Measurements from ENCODE around the gene GPD2.

The GPD2 gene

DNA sequence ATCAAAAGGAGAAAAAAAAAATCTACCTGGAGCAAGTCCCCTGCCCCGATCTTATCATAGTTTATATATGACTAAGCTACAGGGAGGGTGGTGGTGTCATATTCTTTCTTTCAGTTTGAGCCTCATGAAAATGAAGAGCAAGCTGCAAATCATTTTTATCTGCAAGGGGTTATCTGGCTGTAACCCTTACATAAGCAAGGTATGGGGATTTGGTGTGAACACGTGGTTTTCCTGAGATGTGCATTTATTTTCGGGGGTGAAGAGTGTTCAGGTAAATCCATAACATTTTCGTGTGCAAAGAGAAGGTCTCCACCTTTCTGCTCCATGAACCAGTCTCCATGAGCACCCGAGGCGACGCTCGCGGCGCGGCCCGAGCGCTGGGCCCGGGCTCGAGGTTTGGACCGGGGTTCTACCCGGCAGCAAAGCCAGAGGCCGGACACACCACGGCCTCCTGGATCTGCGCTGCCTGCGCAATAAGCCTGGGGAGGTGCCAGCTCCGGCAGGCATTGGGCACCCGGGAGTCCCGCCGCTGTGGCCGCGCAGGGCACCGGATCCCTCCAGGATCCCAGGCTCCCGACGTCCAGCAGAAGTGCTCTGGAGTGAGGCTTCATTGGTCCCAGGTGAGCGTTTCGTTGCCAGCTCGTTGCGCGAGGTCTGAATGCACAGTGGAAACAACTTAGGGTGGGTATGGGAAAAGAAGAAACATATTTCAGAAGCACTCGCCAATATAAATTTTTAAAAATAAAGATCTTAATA, 36.1 kb upstream of the GPD2 start:
- peak overlapping the region; percentile 93 for H3K27ac ChIP-seq
- POLR2A ChIA-PET (ENCODE audit: low non-redundant PET) = interaction anchor here (0.5 kb wide), 1 partner anchor 179 kb away, joined by 5 read pairs; no protein-coding TSS in a partner anchor
- CTCF ChIA-PET = interaction anchor here (0.7 to 1.2 kb wide), 4 partner anchors 11 to 236 kb away, joined by 3 read pairs; no protein-coding TSS in a partner anchor
- peak; percentile 85 for DNase-seq (ENCODE audit: low spot score)
- TF ChIP-seq, protein P1, sequence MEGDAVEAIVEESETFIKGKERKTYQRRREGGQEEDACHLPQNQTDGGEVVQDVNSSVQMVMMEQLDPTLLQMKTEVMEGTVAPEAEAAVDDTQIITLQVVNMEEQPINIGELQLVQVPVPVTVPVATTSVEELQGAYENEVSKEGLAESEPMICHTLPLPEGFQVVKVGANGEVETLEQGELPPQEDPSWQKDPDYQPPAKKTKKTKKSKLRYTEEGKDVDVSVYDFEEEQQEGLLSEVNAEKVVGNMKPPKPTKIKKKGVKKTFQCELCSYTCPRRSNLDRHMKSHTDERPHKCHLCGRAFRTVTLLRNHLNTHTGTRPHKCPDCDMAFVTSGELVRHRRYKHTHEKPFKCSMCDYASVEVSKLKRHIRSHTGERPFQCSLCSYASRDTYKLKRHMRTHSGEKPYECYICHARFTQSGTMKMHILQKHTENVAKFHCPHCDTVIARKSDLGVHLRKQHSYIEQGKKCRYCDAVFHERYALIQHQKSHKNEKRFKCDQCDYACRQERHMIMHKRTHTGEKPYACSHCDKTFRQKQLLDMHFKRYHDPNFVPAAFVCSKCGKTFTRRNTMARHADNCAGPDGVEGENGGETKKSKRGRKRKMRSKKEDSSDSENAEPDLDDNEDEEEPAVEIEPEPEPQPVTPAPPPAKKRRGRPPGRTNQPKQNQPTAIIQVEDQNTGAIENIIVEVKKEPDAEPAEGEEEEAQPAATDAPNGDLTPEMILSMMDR (conservative IDR thresholded peaks at IDR 0.05; ENCODE audit: low read depth) = no peak

DNA sequence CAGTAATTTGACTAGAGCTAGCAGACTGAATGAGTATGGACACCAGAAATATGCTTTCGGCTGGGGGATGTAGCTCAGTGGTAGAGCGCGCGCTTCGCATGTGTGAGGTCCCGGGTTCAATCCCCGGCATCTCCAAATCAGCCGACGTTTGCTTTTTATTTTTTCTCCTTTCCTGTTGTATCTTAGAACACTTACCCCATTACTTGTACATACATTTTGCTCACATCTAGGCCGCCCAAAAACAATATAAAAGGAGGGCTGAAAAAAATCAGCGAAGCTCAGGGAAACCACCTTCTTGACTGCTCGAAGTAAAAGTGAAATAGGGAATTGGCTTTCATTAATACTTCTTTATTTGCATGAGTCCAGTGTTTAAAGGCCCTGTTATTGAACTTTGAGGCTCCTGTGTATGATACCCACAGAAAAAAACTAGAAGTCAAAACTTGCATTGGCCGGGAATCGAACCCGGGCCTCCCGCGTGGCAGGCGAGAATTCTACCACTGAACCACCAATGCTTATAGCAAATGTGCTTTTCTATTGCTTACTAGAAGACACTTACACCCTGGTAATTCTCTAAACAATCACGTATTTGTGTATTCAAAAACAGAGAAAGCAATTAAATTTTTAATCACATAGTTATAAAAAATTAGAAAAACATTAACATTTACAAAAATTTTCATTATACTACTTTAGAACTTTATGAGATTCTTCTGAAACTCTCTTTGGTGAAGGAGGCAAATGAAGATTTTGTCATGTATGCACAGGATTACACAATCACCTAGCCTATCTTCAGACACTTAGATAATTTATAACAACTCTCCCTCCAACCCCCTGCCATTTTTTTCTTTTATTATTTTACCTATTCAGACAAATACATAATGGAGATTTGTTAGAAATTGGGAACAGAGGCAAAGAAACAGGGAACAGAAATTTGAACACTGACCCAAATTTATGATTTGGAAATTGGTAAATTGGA, 35.2 kb upstream of the GPD2 start:
- TF ChIP-seq, protein P1 (conservative IDR thresholded peaks at IDR 0.05; ENCODE audit: low read depth) = no peak
- POLR2A ChIA-PET (ENCODE audit: low non-redundant PET) = no interaction called here
- CTCF ChIA-PET = interaction anchor here (1.0 to 1.2 kb wide), 3 partner anchors 12 to 66 kb away, joined by 3 read pairs; no protein-coding TSS in a partner anchor
- peak; percentile 64 for DNase-seq (ENCODE audit: low spot score)
- peak overlapping the region; percentile 93 for H3K27ac ChIP-seq

DNA sequence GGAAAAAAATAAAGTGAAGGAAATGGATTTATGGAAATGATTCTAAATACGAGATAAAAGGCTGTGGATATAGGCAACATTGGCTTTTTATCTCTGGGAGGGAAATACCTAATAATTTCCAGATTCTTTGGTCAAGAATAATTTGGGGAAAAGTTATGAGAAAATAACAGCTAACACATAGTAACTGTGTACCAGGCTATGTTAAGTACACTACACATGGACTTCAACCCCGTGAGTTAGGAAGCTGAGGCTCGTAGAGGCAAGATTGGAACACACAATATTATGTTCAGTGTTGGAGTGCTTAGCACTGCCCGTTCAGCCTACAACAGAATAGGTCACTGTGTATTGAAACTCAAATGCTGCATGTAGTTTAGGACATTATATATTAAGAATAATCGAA, 34.3 kb upstream of the GPD2 start:
- no peak overlapping the region for H3K27ac ChIP-seq
- ChIA-PET CTCF (no interaction called here), POLR2A (ENCODE audit: low non-redundant PET) (no interaction called here)
- TF ChIP-seq, protein P1 (conservative IDR thresholded peaks at IDR 0.05; ENCODE audit: low read depth) = no peak
- no peak for DNase-seq (ENCODE audit: low spot score)

DNA sequence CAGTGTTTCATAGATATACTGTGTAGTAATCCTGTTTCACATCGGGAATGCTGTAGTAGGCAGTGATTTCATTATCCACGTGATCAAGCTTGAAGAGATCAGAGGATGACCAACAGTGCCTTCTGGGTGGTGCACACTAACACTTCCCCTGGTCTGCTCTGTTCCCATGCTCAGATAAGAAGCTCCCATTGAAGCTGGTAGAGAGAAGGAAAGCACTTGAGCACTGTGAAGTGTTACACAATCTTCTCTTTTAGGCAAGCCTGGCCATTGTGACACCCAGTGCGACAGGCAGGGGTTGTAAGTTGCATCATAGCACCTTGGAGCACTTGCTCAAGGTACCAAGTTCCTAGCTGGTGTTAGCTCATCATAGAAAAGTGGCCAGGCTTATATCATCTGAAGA, 30.6 kb upstream of the GPD2 start:
- H3K27ac ChIP-seq = no peak overlapping the region
- ChIA-PET POLR2A (ENCODE audit: low non-redundant PET) (no interaction called here), CTCF (interaction anchor here (0.8 kb wide), 1 partner anchor 31 kb away, joined by 3 read pairs; no protein-coding TSS in a partner anchor)
- TF ChIP-seq, protein P1 (conservative IDR thresholded peaks at IDR 0.05; ENCODE audit: low read depth) = no peak
- no peak for DNase-seq (ENCODE audit: low spot score)

DNA sequence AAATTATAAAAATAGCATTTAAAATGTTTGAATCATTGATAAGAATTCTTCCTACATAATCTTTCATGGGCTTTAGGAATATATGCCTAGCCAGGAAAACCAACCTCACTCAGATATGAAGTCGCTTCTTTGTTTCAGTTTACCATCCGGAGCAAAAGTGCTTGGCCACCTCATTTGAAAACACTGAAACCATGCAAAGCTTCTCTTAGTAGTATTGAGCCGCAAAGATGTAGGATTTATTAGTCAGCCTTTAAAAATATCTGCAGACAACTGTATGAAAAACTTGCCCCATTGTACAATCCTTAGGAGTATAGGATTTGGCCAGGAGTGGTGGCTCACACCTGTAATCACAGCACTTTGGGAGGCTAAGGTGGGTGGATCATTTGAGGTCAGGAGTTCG, 24.3 kb upstream of the GPD2 start:
- DNase-seq (ENCODE audit: low spot score) = no peak
- POLR2A ChIA-PET (ENCODE audit: low non-redundant PET) = no interaction called here
- H3K27ac ChIP-seq = no peak overlapping the region
- CTCF ChIA-PET = no interaction called here
- TF ChIP-seq, protein P1 (conservative IDR thresholded peaks at IDR 0.05; ENCODE audit: low read depth) = no peak

DNA sequence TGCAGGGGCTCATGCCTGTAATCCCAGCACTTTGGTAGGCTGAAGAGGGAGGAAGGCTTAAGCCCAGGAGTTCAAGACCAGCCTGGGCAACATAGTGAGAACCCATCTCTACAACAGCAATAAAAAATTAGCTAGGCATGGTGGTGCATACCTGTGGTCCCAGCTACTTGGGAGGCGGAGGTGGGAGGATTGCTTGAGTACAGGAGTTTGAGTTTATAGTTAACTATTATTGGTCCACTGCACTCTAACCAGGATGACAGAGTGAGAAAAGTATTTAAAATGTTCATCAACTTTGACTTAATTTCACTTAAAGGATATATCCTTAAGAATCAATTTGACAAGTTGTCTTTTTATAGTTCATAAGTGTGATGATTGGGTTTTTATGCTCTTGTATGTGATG, 14.3 kb upstream of the GPD2 start:
- H3K27ac ChIP-seq = no peak overlapping the region
- ChIA-PET POLR2A (ENCODE audit: low non-redundant PET) (no interaction called here), CTCF (no interaction called here)
- TF ChIP-seq, protein P1 (conservative IDR thresholded peaks at IDR 0.05; ENCODE audit: low read depth) = no peak
- DNase-seq (ENCODE audit: low spot score) = no peak
